Memory B cell (primary cell): ENCODE results near the gene RNF112.
A peak's percentile ranks its signal among the peaks of the same experiment; 100 is the strongest.

ENCODE experiments used
- ATAC-seq: fragments of 150-1000 bp; cut with Tn5 transposase; 2 replicates; pipeline ENCODE4 v1.10.0; 2021; ENCODE audit warnings: low read depth, mild to moderate bottlenecking, moderate library complexity
- DNase-seq, 2 donors: peaks; one replicate each; pipeline ENCODE4 v3.0.0; 2022; ENCODE audit warnings: low spot score in 2 of 2
- H3K27ac Mint-ChIP-seq: one replicate; pipeline ENCODE4 v1.8.0; 2022; ENCODE audit warnings: mild to moderate bottlenecking, moderate library complexity, mixed read lengths
- H3K27me3 Mint-ChIP-seq: one replicate; pipeline ENCODE4 v1.8.0; 2022; ENCODE audit warnings: mixed read lengths
- H3K36me3 Mint-ChIP-seq: one replicate; pipeline ENCODE4 v1.8.0; 2022; ENCODE audit warnings: mild to moderate bottlenecking, mixed read lengths
- H3K4me1 Mint-ChIP-seq: one replicate; pipeline ENCODE4 v1.8.0; 2022; ENCODE audit warnings: mixed read lengths
- H3K4me3 Mint-ChIP-seq: one replicate; pipeline ENCODE4 v1.8.0; 2022; ENCODE audit warnings: mild to moderate bottlenecking, moderate library complexity, mixed read lengths
- H3K9me3 Mint-ChIP-seq: one replicate; pipeline ENCODE4 v1.8.0; 2022; ENCODE audit warnings: mixed read lengths

The RNF112 gene

DNA sequence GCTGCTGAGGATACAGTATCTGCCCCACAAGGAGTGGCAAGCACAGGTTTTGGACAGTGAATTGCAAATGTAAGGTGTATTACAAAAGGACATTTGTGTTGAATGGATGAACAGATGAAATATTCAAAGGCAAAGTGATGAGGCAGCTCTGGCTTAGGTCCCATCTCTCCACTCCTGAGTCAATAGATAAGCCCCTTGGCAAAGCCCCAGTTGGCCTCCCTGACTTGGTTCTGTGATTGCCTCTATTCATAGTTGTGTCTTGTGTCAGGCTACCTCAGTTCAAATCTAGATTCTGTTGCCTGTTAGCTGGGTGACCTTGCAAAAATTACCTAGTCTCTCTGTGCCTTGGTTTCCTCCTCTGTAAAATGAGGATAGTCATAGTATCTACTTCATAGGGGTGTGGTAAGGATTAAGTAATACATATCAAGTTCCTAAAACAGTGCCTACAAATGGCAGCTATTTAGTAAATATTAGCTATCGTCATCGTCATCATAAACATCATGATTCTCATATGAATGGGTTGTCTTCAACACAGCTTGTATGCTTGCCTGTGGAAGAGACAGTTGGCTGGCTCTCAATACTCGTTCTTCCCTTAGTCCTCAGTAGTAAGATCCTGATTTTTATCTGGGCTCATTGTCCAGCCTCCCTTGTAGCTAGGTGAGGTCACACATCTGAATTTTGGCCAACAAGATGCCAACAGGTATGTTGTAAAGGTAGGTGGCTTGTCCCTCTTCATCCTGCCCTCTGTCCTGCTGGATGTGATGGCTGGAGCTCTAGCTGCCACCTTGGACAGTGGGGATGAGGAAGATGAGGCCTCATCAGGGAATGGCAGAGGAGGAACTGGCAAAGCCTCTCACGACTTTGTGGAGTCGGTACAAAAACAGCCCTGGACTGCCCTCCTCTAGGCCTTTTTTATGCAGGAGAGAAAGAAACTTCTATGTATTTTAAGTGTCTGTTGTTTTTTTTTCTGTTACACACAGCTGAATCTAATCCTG lies 21.9 kb upstream of the RNF112 start:
- peaks cover 5% of the 10 kb centered on the region for H3K27me3 Mint-ChIP-seq
- H3K4me3 Mint-ChIP-seq: no peak overlapping the region
- H3K27ac Mint-ChIP-seq: no peak overlapping the region
- H3K9me3 Mint-ChIP-seq: no peaks in the 10 kb centered on the region
- DNase-seq (no peak), ATAC-seq (no peak)
- H3K4me1 Mint-ChIP-seq: no peaks in the 10 kb centered on the region
- peaks cover 8% of the 10 kb centered on the region for H3K36me3 Mint-ChIP-seq

DNA sequence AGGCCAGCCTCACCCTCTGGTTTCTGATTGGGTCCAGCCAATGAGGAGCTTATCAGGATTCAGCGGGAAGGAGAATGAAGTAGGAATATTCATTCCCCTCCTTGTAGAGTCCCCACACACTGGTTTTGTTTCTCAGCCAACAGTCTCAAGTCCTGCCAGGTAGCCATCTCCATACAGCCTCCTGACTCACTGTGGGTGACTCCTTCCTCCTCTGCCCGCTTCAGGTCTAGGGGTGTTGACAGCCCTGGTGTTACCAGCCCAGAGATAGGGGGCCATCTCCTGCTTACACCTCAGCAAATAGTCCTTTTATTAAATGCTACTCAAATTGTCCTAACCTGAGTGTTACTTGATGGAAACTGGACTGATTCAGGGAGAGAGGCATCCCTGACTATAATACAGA lies 20.1 kb upstream of the RNF112 start:
- no peaks in the 10 kb centered on the region for H3K9me3 Mint-ChIP-seq
- ATAC-seq: no peak
- no peak for DNase-seq
- H3K27me3 Mint-ChIP-seq: peaks cover 5% of the 10 kb centered on the region
- no peaks in the 10 kb centered on the region for H3K36me3 Mint-ChIP-seq
- no peak overlapping the region for H3K4me3 Mint-ChIP-seq
- H3K27ac Mint-ChIP-seq: no peak overlapping the region
- no peaks in the 10 kb centered on the region for H3K4me1 Mint-ChIP-seq

DNA sequence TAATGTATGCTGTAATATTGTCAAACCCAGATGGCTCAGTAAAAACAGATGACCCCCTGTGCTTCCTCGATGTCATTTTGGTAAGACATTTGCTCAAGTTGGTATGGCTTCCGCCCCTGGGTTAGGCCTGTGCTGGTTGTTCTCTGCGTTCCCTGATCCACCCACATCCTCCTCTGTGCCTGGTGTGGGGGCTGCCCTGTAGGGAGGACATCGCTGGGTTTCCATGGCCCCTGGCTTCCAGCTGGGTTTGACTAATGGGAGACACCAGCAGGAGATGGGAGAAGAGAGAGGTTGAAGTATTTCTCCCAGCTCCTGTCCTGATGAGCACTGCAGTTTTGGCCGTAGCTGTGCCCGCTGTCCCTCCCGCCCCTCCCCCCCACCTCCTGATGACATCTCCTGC lies 19.6 kb upstream of the RNF112 start:
- Mint-ChIP-seq H3K27me3 (peaks cover 5% of the 10 kb centered on the region), H3K36me3 (no peaks in the 10 kb centered on the region), H3K9me3 (no peaks in the 10 kb centered on the region), H3K4me1 (no peaks in the 10 kb centered on the region), H3K4me3 (no peak overlapping the region), H3K27ac (no peak overlapping the region)
- no peak for DNase-seq
- ATAC-seq: no peak

DNA sequence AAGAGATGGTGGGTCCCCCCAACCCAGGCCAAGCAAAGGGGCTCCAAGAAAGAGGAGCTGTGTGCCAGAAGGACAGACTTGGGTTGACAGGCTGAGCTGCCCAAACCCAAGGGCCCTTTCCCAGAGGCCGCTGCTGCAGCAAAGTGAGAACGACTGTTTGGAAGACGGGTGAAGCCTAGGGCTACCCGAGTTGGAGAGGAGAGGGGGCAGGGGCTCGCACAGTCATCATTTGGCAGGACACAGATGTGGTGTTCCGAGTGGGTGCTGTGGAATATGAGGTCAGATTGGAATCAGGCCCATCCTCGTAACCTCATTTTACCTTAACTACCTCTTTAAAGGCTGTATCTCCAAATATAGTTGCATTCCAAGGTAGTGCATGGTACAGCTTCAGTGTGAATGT lies 18.7 kb upstream of the RNF112 start:
- Mint-ChIP-seq H3K27ac (no peak overlapping the region), H3K4me1 (no peaks in the 10 kb centered on the region), H3K4me3 (no peak overlapping the region), H3K9me3 (no peaks in the 10 kb centered on the region), H3K27me3 (peaks cover 5% of the 10 kb centered on the region), H3K36me3 (no peaks in the 10 kb centered on the region)
- ATAC-seq (no peak), DNase-seq (no peak)

DNA sequence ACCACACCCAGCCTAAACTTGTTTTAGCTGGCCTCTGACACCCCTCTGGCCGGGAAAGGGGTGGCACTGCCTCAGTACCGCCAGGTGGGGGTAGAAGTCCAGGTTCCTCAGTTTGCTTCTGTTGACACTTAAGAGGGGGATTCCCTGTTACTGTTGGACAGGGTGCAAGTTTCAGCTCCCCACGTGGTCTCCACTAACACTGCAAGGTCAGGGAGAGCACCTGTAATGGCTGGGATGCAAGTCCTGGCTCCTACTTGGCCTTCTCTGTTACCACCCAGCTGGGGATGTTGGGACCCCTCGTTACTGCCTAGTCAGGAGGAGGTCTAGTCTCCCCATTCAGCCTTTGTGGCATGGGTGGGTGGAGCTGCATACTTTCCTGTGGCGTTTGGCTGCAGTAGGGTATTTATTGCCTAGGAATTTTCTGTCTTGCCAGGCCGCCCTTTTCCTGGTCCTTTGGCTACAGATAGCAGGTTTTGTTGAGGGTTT lies 13.4 kb upstream of the RNF112 start:
- H3K4me3 Mint-ChIP-seq: no peak overlapping the region
- DNase-seq (no peak), ATAC-seq (peak; percentile 73)
- no peaks in the 10 kb centered on the region for H3K4me1 Mint-ChIP-seq
- H3K9me3 Mint-ChIP-seq: no peaks in the 10 kb centered on the region
- H3K27ac Mint-ChIP-seq: no peak overlapping the region
- H3K27me3 Mint-ChIP-seq: peaks cover 7% of the 10 kb centered on the region
- H3K36me3 Mint-ChIP-seq: no peaks in the 10 kb centered on the region

DNA sequence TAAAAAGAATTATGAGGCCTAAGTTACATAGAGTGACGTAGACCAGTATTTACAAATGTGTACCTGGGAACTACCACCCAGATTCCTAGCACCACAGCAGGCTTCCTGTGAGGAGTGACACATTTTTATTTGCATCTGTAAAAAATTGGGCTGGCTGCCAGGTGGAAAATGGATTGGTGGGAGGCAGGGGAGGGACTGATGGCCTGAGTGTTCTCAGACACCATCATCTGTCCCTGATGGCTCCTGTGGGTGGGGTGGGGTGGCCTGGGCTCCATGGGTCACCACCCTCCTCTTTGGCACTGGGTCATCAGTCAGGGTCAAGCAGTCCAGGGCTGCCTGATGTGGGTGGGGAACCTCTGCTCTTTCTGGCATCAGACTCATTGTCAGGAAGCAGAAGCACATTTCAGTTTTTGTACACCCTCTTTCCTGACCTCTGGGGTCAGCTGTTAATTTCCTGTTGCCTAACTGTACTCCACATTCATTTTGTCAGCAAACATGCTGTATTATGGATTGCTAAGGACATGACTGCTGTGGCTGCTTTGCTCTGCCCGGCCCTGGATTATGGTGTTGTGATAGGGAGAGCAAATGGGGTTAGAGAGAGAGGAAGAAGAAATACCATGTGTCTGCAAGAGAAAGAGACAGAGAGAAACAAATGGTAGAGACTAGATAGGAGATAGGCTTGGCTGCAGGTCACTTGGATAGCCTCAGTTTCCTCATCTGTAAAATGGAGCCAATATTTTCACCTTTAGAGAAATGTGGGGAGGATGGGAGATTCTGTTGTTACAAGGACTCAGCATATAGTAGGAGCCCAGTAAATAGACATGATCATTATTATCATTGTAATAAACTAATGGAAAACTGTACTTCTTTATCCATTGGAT lies 12.5 kb upstream of the RNF112 start:
- H3K4me3 Mint-ChIP-seq: no peak overlapping the region
- no peaks in the 10 kb centered on the region for H3K9me3 Mint-ChIP-seq
- DNase-seq (no peak), ATAC-seq (no peak)
- no peaks in the 10 kb centered on the region for H3K4me1 Mint-ChIP-seq
- H3K27ac Mint-ChIP-seq: no peak overlapping the region
- H3K27me3 Mint-ChIP-seq: peaks cover 8% of the 10 kb centered on the region
- H3K36me3 Mint-ChIP-seq: no peaks in the 10 kb centered on the region

DNA sequence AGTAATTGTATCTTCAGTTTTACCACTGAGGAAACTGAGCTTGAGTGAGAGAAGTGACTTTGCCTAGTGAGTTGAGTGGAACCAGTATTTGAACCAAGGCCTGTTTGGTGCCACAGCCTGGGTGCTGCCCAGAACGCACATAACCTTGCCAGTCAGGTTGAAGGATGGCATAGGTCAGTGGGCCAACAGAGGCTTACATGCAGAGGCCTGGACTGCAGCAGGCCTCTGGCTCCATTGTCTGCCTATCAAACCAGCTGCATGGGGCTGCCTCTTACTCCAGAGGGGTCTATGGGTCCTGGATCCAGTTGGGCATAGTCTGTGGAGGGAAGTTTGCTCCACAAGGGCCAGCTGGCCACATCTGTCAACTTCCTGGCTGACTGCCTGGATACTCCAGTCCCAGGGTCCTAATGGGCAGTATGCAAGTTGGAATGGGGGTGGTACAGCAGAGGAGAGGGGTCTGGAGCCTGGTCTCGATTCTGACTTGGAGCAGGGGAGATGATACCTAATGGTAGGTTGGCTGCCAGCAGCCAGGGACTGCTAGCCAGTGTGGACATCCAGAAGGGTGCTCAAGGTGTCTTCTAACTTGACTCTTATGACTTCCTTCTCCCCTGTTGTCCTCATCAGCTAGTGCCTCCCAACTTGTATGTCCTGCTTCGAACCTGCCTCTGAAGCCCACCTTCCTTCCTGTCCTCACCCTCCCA lies 11.1 kb upstream of the RNF112 start:
- Mint-ChIP-seq H3K4me3 (no peak overlapping the region), H3K4me1 (no peaks in the 10 kb centered on the region), H3K9me3 (peaks cover 2% of the 10 kb centered on the region), H3K27ac (no peak overlapping the region), H3K27me3 (peaks cover 10% of the 10 kb centered on the region), H3K36me3 (no peaks in the 10 kb centered on the region)
- no peak for DNase-seq
- no peak for ATAC-seq

DNA sequence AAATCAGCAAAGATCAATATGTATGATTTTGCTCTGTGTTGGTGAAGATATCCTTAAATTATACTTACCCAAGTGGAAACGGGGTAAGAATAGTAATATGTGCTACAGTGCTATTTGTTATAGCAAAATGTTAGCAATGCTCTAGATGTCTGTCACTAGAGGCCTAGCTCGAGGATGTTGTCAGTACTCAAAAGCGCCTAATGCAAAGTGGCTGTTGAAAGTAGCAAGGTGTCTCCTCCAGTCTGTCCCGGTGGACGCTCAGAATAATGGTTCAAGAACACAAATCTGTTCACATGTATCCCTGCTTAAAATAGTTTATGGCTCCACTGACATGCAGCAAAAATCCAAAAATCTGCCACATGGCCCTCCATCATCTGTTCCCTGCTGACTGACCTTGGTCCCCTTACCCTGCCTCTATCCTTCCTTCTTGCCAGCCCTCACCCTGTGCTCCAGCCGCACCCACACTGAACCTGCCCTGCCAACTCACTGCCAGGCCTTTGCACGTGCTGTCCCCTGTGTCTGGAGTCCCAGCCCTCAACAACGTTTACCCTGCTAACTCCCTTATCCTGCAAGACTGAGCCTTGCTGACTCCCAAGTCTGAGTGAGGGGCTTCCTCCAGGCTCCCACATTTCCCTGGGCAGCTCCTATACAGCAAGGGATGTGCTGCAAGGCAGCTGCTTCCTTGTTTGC lies 9.6 kb upstream of the RNF112 start:
- peaks cover 10% of the 10 kb centered on the region for H3K27me3 Mint-ChIP-seq
- H3K36me3 Mint-ChIP-seq: no peaks in the 10 kb centered on the region
- no peaks in the 10 kb centered on the region for H3K4me1 Mint-ChIP-seq
- ATAC-seq: no peak
- DNase-seq: no peak
- no peak overlapping the region for H3K4me3 Mint-ChIP-seq
- peaks cover 2% of the 10 kb centered on the region for H3K9me3 Mint-ChIP-seq
- no peak overlapping the region for H3K27ac Mint-ChIP-seq

DNA sequence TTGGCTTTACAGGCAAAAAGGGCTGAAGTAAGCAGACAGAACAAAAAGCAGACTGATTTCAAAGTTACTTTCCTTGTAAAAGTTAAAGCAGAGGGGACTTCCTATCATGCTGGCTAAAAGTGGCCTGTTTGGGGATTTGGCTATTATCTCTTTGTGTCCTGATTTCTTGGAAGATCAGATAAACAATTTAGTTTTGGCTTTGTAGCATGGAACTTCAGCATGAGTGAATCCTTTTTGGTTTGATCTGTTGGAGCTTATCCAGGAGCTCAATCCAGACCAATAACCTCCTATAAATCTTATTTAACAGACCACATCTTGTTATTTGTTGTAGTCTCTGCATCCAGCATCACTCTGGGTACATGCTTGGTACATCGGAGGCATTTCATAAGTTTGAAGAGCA lies 8.9 kb upstream of the RNF112 start:
- Mint-ChIP-seq H3K9me3 (peaks cover 2% of the 10 kb centered on the region), H3K4me3 (no peak overlapping the region), H3K36me3 (no peaks in the 10 kb centered on the region), H3K4me1 (no peaks in the 10 kb centered on the region), H3K27ac (no peak overlapping the region), H3K27me3 (peaks cover 10% of the 10 kb centered on the region)
- ATAC-seq: no peak
- DNase-seq: no peak

DNA sequence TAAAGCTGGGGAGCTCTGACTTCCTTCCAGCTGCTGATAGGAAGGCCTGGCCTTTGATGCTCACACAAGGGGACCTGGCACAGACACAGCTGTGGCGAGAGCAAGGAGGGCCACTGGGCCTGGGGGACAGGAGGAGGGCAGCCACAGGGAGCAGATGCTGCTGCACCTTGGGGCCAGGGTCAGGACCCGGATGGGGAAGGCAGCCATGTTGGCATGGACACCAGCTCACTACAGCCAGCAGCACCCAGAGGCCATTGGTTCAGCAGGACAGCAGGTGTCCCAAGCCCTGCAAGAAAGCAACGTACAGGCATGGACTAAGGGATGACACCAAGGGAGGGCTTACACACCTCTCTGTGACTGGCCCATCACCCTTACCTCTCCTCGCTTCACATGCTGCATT lies 8.0 kb upstream of the RNF112 start:
- peaks cover 2% of the 10 kb centered on the region for H3K9me3 Mint-ChIP-seq
- no peak for ATAC-seq
- no peak overlapping the region for H3K27ac Mint-ChIP-seq
- no peaks in the 10 kb centered on the region for H3K36me3 Mint-ChIP-seq
- peaks cover 10% of the 10 kb centered on the region for H3K27me3 Mint-ChIP-seq
- H3K4me3 Mint-ChIP-seq: no peak overlapping the region
- no peaks in the 10 kb centered on the region for H3K4me1 Mint-ChIP-seq
- DNase-seq: no peak

DNA sequence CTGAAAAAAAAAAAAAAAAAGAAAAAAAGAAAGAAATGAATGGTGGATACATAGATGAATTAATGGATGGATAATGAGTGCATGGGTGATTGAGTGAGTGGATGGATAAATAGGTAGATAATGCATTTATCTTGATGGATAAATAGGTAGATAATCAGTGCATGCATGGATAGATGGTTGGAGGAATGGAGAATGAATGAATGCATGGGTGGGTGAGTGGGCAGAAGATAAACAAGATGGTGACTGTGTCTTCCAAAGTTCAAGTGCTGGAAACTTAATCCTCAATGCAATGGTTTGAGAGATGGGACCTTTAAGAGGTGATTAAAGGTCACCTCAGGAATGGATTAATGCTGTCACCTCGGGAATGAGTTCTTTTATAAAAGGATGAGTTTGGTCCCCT lies 6.8 kb upstream of the RNF112 start:
- Mint-ChIP-seq H3K4me3 (no peak overlapping the region), H3K4me1 (no peaks in the 10 kb centered on the region), H3K36me3 (no peaks in the 10 kb centered on the region), H3K9me3 (peaks cover 2% of the 10 kb centered on the region), H3K27me3 (peaks cover 7% of the 10 kb centered on the region), H3K27ac (no peak overlapping the region)
- DNase-seq: no peak
- no peak for ATAC-seq

DNA sequence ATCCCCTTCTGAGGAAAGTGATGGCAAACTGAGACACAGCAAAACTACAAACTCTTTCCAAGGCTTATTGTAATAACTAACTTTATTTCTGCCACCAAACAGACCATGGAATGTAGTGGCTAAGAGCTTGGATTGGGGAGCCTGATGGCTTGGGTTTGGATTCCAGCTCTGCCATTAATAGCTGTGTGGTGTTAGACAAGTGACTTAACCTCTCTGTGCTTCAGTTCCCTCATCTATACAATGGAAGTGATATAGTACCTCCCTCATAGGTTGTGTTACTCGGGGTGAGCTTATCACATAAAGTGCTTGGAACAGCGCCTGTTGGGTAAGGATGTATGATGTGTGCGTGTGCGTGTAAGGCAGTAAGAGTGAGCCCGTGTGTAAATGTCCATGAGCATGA lies 5.9 kb upstream of the RNF112 start:
- no peaks in the 10 kb centered on the region for H3K36me3 Mint-ChIP-seq

DNA sequence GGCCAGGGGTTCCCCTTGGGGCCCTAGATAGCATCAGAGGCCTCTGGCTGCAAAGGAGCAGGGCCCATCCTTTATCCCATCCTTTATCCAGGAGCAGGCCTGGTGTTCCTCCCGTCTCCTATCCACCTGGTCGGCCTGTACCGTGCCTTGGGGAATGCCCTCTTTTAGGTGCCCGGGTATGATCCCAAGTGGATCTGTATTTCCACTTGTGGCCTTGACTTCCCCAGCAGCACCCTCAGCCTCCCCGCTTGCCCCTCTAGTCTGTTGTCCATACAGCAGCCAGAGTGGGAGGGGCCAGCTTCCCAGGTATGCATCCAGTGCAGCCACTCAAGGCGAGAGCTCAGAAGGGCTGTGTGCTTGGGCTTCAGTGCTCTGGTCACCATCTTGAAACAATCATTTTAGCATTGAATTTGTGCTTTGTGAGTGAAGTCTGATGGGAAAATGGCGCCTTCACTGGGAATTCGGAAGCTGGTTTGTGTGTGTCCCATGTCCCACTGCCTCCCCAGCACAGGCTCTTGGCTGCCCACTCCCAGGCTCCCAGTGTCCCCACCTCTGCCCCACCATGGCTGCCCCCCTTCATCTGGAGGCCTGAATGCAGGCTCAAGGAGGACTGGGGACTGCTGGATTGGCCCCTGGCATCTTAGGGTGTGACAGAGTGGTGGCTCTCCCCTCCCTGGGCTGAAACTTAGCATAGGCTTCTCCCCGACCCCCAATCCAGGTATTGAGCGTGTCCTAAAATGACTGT lies 3.3 kb upstream of the RNF112 start:
- H3K9me3 Mint-ChIP-seq: peaks cover 2% of the 10 kb centered on the region
- DNase-seq (no peak), ATAC-seq (no peak)
- H3K4me1 Mint-ChIP-seq: no peaks in the 10 kb centered on the region
- no peaks in the 10 kb centered on the region for H3K36me3 Mint-ChIP-seq
- H3K4me3 Mint-ChIP-seq: no peak overlapping the region
- no peak overlapping the region for H3K27ac Mint-ChIP-seq
- peaks cover 5% of the 10 kb centered on the region for H3K27me3 Mint-ChIP-seq

More for the DNA sequence above, 5.9 kb upstream of the RNF112 start:
- H3K27ac Mint-ChIP-seq: no peak overlapping the region
- H3K27me3 Mint-ChIP-seq: peaks cover 7% of the 10 kb centered on the region
- peaks cover 2% of the 10 kb centered on the region for H3K9me3 Mint-ChIP-seq
- no peak overlapping the region for H3K4me3 Mint-ChIP-seq
- DNase-seq (no peak), ATAC-seq (no peak)
- H3K4me1 Mint-ChIP-seq: no peaks in the 10 kb centered on the region
